Ascending aorta (tissue), 2 donors: ENCODE results near the gene NSD1. TPM values are rescaled to one million over a fixed set of nuclear protein-coding genes. Genes with fewer than 3 reads are reported as not detected.

Experiments
- DNase-seq, 2 donors: peaks; one replicate each; pipeline ENCODE4 v3.0.0-alpha.2; 2019; ENCODE audit warnings: low spot score in 2 of 2
- H3K27ac ChIP-seq, 2 donors: fragments of 200-600 bp; sonication (generic); one replicate each; pipeline ENCODE4 v1.5.1; 2016 to 2017; ENCODE audit warnings: mild to moderate bottlenecking in 1 of 2
- H3K27me3 ChIP-seq: fragments of 200-600 bp; sonication (generic); one replicate; pipeline ENCODE4 v1.5.1; 2017
- H3K36me3 ChIP-seq, 2 donors: fragments of 200-600 bp; sonication (generic); one replicate each; pipeline ENCODE4 v1.5.1; 2016
- H3K4me1 ChIP-seq, 2 donors: fragments of 200-600 bp; sonication (generic); one replicate each; pipeline ENCODE4 v1.5.1; 2016 to 2017; ENCODE audit warnings: mild to moderate bottlenecking in 1 of 2
- H3K4me3 ChIP-seq, 2 donors: fragments of 200-600 bp; sonication (generic); one replicate each; pipeline ENCODE4 v1.5.1; 2016 to 2017; ENCODE audit warnings: mild to moderate bottlenecking in 1 of 2
- H3K9me3 ChIP-seq, 2 donors: fragments of 200-600 bp; sonication (generic); one replicate each; pipeline ENCODE4 v1.5.1; 2016
- intact Hi-C: fragments of 100-400 bp; cut with DNase I; formaldehyde crosslinking; loops from one replicate; pipeline ENCODE4 v1.15.1; 2023
- total RNA-seq: library from RNA; depleted of rRNA; stranded (reverse); fragments of >200 nt; gene quantifications from one replicate; pipeline ENCODE4 v1.1.0, GENCODE V29; 2016
- TF ChIP-seq, protein P1 (sequence below), 3 experiments: fragments of 200-600 bp in 2 of 3; fragments of 450-650 bp in 1 of 3; sonication (generic) in 2 of 3; IDR thresholded peaks; one replicate each; pipeline ENCODE4 v1.5.1; 2016 to 2019; ENCODE audit warnings: antibody characterized with exemption in 3 of 3, mild to moderate bottlenecking in 1 of 3, moderate library complexity in 1 of 3

NSD1 gene
- total RNA-seq, 1 donor from 2014 or later = 22.7 TPM

DNA sequence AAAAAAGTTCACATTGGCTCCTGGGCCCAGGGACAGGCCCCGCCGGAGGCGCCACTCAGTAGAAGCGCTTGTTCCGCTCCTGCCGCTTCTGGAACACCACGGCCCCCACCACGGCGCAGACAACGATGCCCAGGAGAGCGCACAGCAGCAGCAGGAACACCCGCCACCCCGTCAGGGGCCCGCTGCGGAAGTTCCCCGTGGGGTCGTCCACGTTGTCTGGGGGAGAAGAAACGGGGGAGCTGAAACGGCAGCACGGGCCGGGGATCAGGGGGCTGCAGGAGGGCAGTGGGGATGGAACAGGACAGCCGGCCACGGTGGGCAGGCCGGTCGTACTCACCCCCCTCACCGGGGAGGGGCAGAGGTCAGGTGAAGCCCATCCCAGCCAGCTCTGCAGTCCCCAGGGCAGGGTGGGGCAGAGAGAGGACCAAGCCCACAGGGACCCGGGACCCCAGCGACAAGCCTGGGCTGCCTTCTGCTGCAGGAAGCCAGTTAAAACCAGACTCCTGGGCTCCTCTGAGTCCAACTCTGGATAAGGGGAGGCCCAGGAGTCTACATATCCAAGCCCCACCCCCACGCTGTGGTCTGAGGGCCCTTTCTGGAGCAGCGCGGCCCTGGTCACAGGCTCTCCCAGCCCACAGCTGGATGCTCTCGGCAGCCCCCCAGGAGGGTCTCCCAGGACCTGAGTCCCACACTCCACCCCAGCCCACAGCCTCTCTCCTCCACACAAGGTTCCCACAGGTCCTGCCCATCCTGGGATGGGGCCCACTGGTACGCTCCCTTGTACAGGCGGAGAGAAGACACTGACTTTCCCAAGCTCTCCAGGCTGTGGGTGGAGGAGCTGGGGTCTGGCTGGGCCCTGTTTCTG is 198.7 kb downstream of the NSD1 start:
- Histone ChIP-seq H3K4me1 (no peaks in the 10 kb centered on the region), H3K27me3 (no peaks in the 10 kb centered on the region), H3K36me3 (peaks cover 62 to 76% of the 10 kb centered on the region in 2 donors), H3K4me3 (no peak overlapping the region), H3K27ac (no peak overlapping the region), H3K9me3 (no peaks in the 10 kb centered on the region)
- intact Hi-C loops = no loop called here
- TF ChIP-seq, protein P1, sequence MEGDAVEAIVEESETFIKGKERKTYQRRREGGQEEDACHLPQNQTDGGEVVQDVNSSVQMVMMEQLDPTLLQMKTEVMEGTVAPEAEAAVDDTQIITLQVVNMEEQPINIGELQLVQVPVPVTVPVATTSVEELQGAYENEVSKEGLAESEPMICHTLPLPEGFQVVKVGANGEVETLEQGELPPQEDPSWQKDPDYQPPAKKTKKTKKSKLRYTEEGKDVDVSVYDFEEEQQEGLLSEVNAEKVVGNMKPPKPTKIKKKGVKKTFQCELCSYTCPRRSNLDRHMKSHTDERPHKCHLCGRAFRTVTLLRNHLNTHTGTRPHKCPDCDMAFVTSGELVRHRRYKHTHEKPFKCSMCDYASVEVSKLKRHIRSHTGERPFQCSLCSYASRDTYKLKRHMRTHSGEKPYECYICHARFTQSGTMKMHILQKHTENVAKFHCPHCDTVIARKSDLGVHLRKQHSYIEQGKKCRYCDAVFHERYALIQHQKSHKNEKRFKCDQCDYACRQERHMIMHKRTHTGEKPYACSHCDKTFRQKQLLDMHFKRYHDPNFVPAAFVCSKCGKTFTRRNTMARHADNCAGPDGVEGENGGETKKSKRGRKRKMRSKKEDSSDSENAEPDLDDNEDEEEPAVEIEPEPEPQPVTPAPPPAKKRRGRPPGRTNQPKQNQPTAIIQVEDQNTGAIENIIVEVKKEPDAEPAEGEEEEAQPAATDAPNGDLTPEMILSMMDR (IDR thresholded peaks at IDR 0.05) = no peak
- DNase-seq = no peak

DNA sequence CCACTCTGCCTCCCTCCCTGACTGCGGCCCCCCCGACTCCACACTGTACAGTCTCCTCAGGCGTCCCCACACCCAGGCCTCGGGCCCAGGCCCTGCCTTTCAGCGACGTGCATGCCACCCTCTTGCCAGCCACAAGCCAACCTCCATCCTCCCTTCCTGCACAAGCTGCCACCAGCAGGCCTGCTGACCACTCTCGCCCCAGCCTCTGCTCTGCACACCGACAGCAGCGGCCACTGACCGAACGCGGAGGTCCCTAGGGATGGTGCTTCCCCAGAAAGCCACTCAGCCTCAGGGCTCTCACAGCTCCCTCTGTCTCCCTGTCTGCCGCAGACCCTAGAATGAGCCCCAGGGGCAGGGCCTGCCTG is 199.3 kb downstream of the NSD1 start:
- intact Hi-C loops = no loop called here
- Histone ChIP-seq H3K36me3 (peaks cover 69 to 81% of the 10 kb centered on the region in 2 donors), H3K4me3 (no peak overlapping the region), H3K27me3 (no peaks in the 10 kb centered on the region), H3K4me1 (no peaks in the 10 kb centered on the region), H3K9me3 (no peaks in the 10 kb centered on the region), H3K27ac (no peak overlapping the region)
- TF ChIP-seq, protein P1 (IDR thresholded peaks at IDR 0.05) = no peak
- DNase-seq = no peak

DNA sequence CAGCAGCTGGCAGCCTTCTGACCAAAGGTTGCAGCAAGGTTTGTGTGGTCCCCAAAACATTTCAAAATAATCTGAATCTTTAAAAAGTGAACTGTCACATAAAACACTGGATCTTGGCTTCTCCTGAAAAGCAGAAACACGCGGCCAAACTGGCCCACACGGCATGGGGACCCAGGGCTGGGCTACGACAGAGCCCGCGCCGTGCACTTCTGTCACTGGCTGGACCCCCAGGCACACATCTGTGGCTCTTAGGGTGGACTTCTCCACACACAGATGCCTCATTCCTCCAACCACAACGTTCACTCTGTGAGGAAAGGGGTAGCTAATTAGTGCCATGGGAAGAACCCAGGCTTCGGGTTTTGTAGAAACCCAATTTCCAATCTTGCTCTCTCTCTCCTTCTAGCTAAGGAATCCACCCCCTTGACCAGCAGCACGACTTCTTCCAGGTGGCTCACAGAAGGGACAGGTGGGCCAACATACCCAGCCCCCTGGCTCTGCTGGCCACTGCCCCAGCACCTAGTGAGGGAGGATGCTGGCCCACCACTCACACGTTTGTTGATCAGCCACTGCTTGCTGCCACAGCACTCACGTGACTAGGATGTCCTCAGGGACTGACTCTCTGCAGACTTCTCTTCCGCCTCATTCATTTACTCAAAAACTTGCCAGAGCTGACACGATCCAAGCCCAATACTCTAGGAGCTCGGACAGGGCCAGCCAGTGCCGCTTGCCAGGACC is 200.0 kb downstream of the NSD1 start:
- no peaks in the 10 kb centered on the region for H3K9me3 ChIP-seq
- TF ChIP-seq, protein P1 (IDR thresholded peaks at IDR 0.05) = no peak
- DNase-seq = no peak
- intact Hi-C loops = no loop called here
- H3K27ac ChIP-seq = no peak overlapping the region
- no peaks in the 10 kb centered on the region for H3K27me3 ChIP-seq
- H3K36me3 ChIP-seq = peaks cover 74 to 84% of the 10 kb centered on the region in 2 donors
- no peaks in the 10 kb centered on the region for H3K4me1 ChIP-seq
- no peak overlapping the region for H3K4me3 ChIP-seq

DNA sequence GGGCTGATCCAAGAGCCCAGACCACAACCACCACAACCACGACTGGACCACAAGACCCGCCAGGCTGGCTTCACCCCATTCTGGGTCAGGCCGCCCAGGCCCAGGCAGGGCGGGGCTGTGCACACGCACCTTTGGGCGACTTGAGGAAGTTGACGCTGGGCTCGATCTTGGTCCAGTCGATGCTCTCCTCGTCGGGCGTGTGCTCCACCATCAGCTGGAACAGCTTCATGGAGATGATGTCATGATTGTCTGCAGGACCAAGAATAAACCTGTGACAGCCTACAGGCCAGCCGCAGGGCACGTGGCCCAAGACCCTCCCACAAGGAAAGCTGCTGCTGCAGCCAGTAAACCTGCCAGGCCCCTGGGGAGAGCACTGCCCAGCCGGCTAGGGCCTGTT is 200.6 kb downstream of the NSD1 start:
- DNase-seq = no peak
- Histone ChIP-seq H3K4me3 (no peak overlapping the region), H3K36me3 (peaks cover 79 to 89% of the 10 kb centered on the region in 2 donors), H3K27me3 (no peaks in the 10 kb centered on the region), H3K9me3 (no peaks in the 10 kb centered on the region), H3K4me1 (no peaks in the 10 kb centered on the region), H3K27ac (no peak overlapping the region)
- TF ChIP-seq, protein P1 (IDR thresholded peaks at IDR 0.05) = no peak
- intact Hi-C loops = no loop called here

- TF ChIP-seq, protein P1 (IDR thresholded peaks at IDR 0.05) = no peak
- Histone ChIP-seq H3K4me1 (no peaks in the 10 kb centered on the region), H3K36me3 (peaks cover 75 to 91% of the 10 kb centered on the region in 2 donors), H3K9me3 (no peaks in the 10 kb centered on the region), H3K27me3 (no peaks in the 10 kb centered on the region), H3K4me3 (no peak overlapping the region), H3K27ac (no peak overlapping the region)
- DNase-seq = no peak
- intact Hi-C loops = no loop called here
Observed at GRCh38 chr5:177334781-177335700, 201.5 kb downstream of the NSD1 start.
